WTC11 (cell line): ENCODE measurements around the gene CGB3.

Experiments
- ATF1 ChIP-seq: sonication (generic); formaldehyde crosslinking; IDR thresholded peaks from 2 replicates; pipeline ENCODE4 v1.8.1; 2023; ENCODE audit warnings: mild to moderate bottlenecking, moderate library complexity, missing genetic modification reagents
- CREM ChIP-seq: sonication (generic); formaldehyde crosslinking; IDR thresholded peaks from 2 replicates; pipeline ENCODE4 v1.8.1; 2022; ENCODE audit warnings: mild to moderate bottlenecking, missing genetic modification reagents, moderate library complexity
- ELF4 ChIP-seq: sonication (generic); formaldehyde crosslinking; IDR thresholded peaks from 2 replicates; pipeline ENCODE4 v1.8.1; 2022; ENCODE audit warnings: low read depth, mild to moderate bottlenecking, moderate library complexity, missing genetic modification reagents
- PRRX2 ChIP-seq: fragments of 250-450 bp; sonication (Bioruptor Pico); IDR thresholded peaks from 2 replicates; pipeline ENCODE4 v1.8.0; 2021; ENCODE audit warnings: mild to moderate bottlenecking
- SP1 ChIP-seq: sonication (generic); formaldehyde crosslinking; conservative IDR thresholded peaks from 2 replicates; pipeline ENCODE4 v1.8.1; 2022; ENCODE audit warnings: missing genetic modification reagents
- TCF7 ChIP-seq: sonication (generic); formaldehyde crosslinking; IDR thresholded peaks from 2 replicates; pipeline ENCODE4 v1.8.0; 2022; ENCODE audit warnings: mild to moderate bottlenecking, low read depth, missing genetic modification reagents, moderate library complexity
- ZNF396 ChIP-seq: fragments of 250-450 bp; sonication (Bioruptor Pico); IDR thresholded peaks from 2 replicates; pipeline ENCODE4 v1.8.0; 2021; ENCODE audit warnings: mild to moderate bottlenecking, moderate library complexity, borderline replicate concordance
- TF ChIP-seq, protein P1 (sequence below): sonication (generic); formaldehyde crosslinking; IDR thresholded peaks from 2 replicates; pipeline ENCODE4 v1.8.1; 2023; ENCODE audit warnings: mild to moderate bottlenecking, missing genetic modification reagents, moderate library complexity
- TF ChIP-seq, protein P2 (sequence below): fragments of 200-600 bp; IDR thresholded peaks from 2 replicates; pipeline ENCODE4 v1.8.0; 2022; ENCODE audit warnings: antibody characterized with exemption
- TF ChIP-seq, protein P3 (sequence below): sonication (generic); formaldehyde crosslinking; IDR thresholded peaks from 2 replicates; pipeline ENCODE4 v1.8.0; 2023; ENCODE audit warnings: missing genetic modification reagents

DNA sequence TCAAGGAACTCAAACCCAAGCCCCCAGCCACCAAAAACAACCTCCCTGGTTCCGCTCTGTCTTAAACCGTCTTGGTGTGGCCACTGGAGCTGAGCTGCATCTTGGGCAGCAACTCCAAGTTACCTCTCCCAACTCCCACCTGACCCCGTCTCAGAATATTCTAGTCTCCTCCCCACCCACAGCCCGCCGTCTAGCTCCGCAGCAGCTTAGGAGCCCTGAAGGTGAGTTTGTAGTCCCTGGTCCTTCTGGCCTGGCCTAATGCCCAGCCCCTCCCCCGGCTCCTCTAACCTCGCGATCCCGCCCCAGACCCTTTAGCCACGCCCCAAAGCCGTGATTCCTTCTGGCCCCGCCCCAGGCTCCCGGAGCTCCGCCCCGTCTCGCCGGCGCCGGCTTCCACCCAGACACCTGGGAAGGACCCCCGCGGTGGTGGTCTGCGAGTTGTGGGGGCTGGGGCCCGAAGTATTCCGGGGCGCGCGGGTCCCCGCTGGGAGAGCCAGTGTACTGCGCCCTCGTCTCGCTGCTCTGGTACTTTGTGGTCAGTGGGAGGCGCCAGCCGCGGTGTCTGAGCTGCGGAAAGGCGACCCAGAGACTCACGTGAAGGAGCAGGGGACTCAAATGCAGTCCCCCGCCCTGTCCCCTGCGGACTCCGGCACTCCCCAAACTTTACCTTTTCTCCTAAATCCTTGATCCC, 4.7 kb downstream of the CGB3 start:
- TF ChIP-seq, protein P1, sequence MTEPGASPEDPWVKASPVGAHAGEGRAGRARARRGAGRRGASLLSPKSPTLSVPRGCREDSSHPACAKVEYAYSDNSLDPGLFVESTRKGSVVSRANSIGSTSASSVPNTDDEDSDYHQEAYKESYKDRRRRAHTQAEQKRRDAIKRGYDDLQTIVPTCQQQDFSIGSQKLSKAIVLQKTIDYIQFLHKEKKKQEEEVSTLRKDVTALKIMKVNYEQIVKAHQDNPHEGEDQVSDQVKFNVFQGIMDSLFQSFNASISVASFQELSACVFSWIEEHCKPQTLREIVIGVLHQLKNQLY (CRISPR knock-in tag), result no peak
- TF ChIP-seq, protein P2, sequence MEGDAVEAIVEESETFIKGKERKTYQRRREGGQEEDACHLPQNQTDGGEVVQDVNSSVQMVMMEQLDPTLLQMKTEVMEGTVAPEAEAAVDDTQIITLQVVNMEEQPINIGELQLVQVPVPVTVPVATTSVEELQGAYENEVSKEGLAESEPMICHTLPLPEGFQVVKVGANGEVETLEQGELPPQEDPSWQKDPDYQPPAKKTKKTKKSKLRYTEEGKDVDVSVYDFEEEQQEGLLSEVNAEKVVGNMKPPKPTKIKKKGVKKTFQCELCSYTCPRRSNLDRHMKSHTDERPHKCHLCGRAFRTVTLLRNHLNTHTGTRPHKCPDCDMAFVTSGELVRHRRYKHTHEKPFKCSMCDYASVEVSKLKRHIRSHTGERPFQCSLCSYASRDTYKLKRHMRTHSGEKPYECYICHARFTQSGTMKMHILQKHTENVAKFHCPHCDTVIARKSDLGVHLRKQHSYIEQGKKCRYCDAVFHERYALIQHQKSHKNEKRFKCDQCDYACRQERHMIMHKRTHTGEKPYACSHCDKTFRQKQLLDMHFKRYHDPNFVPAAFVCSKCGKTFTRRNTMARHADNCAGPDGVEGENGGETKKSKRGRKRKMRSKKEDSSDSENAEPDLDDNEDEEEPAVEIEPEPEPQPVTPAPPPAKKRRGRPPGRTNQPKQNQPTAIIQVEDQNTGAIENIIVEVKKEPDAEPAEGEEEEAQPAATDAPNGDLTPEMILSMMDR, result no peak
- TF ChIP-seq, protein P3, sequence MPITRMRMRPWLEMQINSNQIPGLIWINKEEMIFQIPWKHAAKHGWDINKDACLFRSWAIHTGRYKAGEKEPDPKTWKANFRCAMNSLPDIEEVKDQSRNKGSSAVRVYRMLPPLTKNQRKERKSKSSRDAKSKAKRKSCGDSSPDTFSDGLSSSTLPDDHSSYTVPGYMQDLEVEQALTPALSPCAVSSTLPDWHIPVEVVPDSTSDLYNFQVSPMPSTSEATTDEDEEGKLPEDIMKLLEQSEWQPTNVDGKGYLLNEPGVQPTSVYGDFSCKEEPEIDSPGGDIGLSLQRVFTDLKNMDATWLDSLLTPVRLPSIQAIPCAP (CRISPR knock-in tag), result no peak
- no peak for TF ChIP-seq ATF1 (CRISPR knock-in tag)
- 0 out of 2 replicates have a peak, but pooled peaks have one; percentile 18 for TF ChIP-seq SP1 (CRISPR knock-in tag)
- no peak for TF ChIP-seq CREM (CRISPR knock-in tag)
- TF ChIP-seq TCF7 (CRISPR knock-in tag), result no peak
- TF ChIP-seq PRRX2 (CRISPR knock-in tag), result no peak
- no peak for TF ChIP-seq ZNF396 (CRISPR knock-in tag)
- TF ChIP-seq ELF4 (CRISPR knock-in tag), result no peak
